ENCODE measurements around the gene TMEM81.

The TMEM81 gene

GRCh38 chr1:205108464-205108863, 24.2 kb upstream of the TMEM81 start:
- Histone ChIP-seq H3K9ac (no peak overlapping the region), H3K4me2 (no peak overlapping the region), H3K36me3 (ENCODE audit: insufficient read depth) (peaks cover 15% of the 10 kb centered on the region; the same call in 1 of the 2 replicates), H2AFZ (ENCODE audit: low read depth) (no peak overlapping the region), H3K27me3 (ENCODE audit: insufficient read depth, low read depth) (no peaks in the 10 kb centered on the region), H4K20me1 (ENCODE audit: insufficient read depth) (no peaks in the 10 kb centered on the region), H3K4me1 (ENCODE audit: low read depth, poor library complexity, severe bottlenecking) (peaks cover 5% of the 10 kb centered on the region), H3K79me2 (ENCODE audit: insufficient read depth, low read depth) (peaks cover 7% of the 10 kb centered on the region; the same call in 1 of the 2 replicates), H3K4me3 (IDR thresholded peaks at IDR 0.05; ENCODE audit: insufficient read depth, low read depth, low read length) (no peak overlapping the region), H3K27ac (no peak overlapping the region)
- TF ChIP-seq CTCF (conservative IDR thresholded peaks at IDR 0.05; ENCODE audit: low read depth, low read length): no peak

- Histone ChIP-seq H3K4me3 (IDR thresholded peaks at IDR 0.05; ENCODE audit: insufficient read depth, low read depth, low read length) (no peak overlapping the region), H3K4me1 (ENCODE audit: low read depth, poor library complexity, severe bottlenecking) (peaks cover 5% of the 10 kb centered on the region), H2AFZ (ENCODE audit: low read depth) (no peak overlapping the region), H3K79me2 (ENCODE audit: insufficient read depth, low read depth) (peaks cover 7% of the 10 kb centered on the region; the same call in 1 of the 2 replicates), H3K36me3 (ENCODE audit: insufficient read depth) (peaks cover 15% of the 10 kb centered on the region; the same call in 1 of the 2 replicates), H3K27ac (no peak overlapping the region), H4K20me1 (ENCODE audit: insufficient read depth) (no peaks in the 10 kb centered on the region), H3K9ac (no peak overlapping the region), H3K4me2 (no peak overlapping the region), H3K27me3 (ENCODE audit: insufficient read depth, low read depth) (no peaks in the 10 kb centered on the region)
- no peak for TF ChIP-seq CTCF (conservative IDR thresholded peaks at IDR 0.05; ENCODE audit: low read depth, low read length)
Measured at GRCh38 chr1:205107327-205107726, 23.1 kb upstream of the TMEM81 start.

- Histone ChIP-seq H3K27me3 (ENCODE audit: insufficient read depth, low read depth) (no peaks in the 10 kb centered on the region), H3K79me2 (ENCODE audit: insufficient read depth, low read depth) (peaks cover 7% of the 10 kb centered on the region; the same call in 1 of the 2 replicates), H3K36me3 (ENCODE audit: insufficient read depth) (peaks cover 25% of the 10 kb centered on the region; the same call in 1 of the 2 replicates), H3K27ac (no peak overlapping the region), H3K4me2 (no peak overlapping the region), H2AFZ (ENCODE audit: low read depth) (no peak overlapping the region), H3K4me3 (IDR thresholded peaks at IDR 0.05; ENCODE audit: insufficient read depth, low read depth, low read length) (no peak overlapping the region), H3K9ac (no peak overlapping the region), H3K4me1 (ENCODE audit: low read depth, poor library complexity, severe bottlenecking) (no peaks in the 10 kb centered on the region), H4K20me1 (ENCODE audit: insufficient read depth) (no peaks in the 10 kb centered on the region)
- no peak for TF ChIP-seq CTCF (conservative IDR thresholded peaks at IDR 0.05; ENCODE audit: low read depth, low read length)
Measured at GRCh38 chr1:205102404-205102803, 18.1 kb upstream of the TMEM81 start.

GRCh38 chr1:205098242-205098641, 14.0 kb upstream of the TMEM81 start:
- H4K20me1 ChIP-seq (ENCODE audit: insufficient read depth): no peaks in the 10 kb centered on the region
- no peaks in the 10 kb centered on the region for H3K79me2 ChIP-seq (ENCODE audit: insufficient read depth, low read depth)
- no peaks in the 10 kb centered on the region for H3K27me3 ChIP-seq (ENCODE audit: insufficient read depth, low read depth)
- TF ChIP-seq CTCF (conservative IDR thresholded peaks at IDR 0.05; ENCODE audit: low read depth, low read length): no peak
- no peak overlapping the region for H3K4me3 ChIP-seq (IDR thresholded peaks at IDR 0.05; ENCODE audit: insufficient read depth, low read depth, low read length)
- peaks cover 20% of the 10 kb centered on the region for H3K36me3 ChIP-seq (ENCODE audit: insufficient read depth)
- H3K4me1 ChIP-seq (ENCODE audit: low read depth, poor library complexity, severe bottlenecking): no peaks in the 10 kb centered on the region
- no peak overlapping the region for H3K27ac ChIP-seq
- H2AFZ ChIP-seq (ENCODE audit: low read depth): no peak overlapping the region
- H3K4me2 ChIP-seq: no peak overlapping the region
- H3K9ac ChIP-seq: no peak overlapping the region

Data from KMS-11 (cell line).